AG04450 (cell line): ENCODE measurements around the gene HIVEP3. TPM values are rescaled to one million over a fixed set of nuclear protein-coding genes. Genes with fewer than 3 reads are reported as not detected.

Source experiments
- CTCF ChIA-PET: fragments of 300-600, 350-600 bp; formaldehyde crosslinking; extraction: SDS; loops from one replicate; lab custom pipeline; 2022; ENCODE audit warnings: antibody characterized with exemption, inconsistent platforms; lab: Charles Lee
- POLR2A ChIA-PET: fragments of 350-600 bp; formaldehyde crosslinking; extraction: SDS; loops from one replicate; lab custom pipeline; 2021; ENCODE audit warnings: antibody characterized with exemption, inconsistent platforms; lab: Yijun Ruan, JAX
- DNase-seq: peaks from one replicate; pipeline ENCODE4 v3.0.0-alpha.2; 2011; ENCODE audit warnings: low read depth, low spot score
- H3K27ac ChIP-seq: one replicate; pipeline ENCODE4 v1.5.1; 2012; ENCODE audit warnings: low read depth, low read length, control low read depth
- H3K27me3 ChIP-seq: one replicate; pipeline ENCODE4 v1.6.0; 2012; ENCODE audit warnings: low read length; ENCODE audit not compliant: control insufficient read depth, insufficient read depth
- H3K4me3 ChIP-seq: 2 replicates; pipeline ENCODE4 v1.5.1; 2011; ENCODE audit warnings: mild to moderate bottlenecking, low read depth, low read length, control low read depth
- H3K9me3 ChIP-seq: 2 replicates; pipeline ENCODE4 v1.5.1; 2012; ENCODE audit warnings: low read length; ENCODE audit not compliant: control insufficient read depth, insufficient read depth
- polyA plus RNA-seq: library from polyadenylated mRNA; depleted of rRNA; stranded (reverse); fragments of >200 nt; gene quantifications from 2 replicates; pipeline ENCODE4 v1.2.3, GENCODE V29; 2011
- TF ChIP-seq, protein P1 (sequence below): IDR thresholded peaks from 2 replicates; pipeline ENCODE4 v1.5.1; 2011; ENCODE audit warnings: low read depth, low read length, control low read depth, inconsistent platforms

HIVEP3 gene
- polyA plus RNA-seq, 1 experiment = 4.8 TPM

DNA sequence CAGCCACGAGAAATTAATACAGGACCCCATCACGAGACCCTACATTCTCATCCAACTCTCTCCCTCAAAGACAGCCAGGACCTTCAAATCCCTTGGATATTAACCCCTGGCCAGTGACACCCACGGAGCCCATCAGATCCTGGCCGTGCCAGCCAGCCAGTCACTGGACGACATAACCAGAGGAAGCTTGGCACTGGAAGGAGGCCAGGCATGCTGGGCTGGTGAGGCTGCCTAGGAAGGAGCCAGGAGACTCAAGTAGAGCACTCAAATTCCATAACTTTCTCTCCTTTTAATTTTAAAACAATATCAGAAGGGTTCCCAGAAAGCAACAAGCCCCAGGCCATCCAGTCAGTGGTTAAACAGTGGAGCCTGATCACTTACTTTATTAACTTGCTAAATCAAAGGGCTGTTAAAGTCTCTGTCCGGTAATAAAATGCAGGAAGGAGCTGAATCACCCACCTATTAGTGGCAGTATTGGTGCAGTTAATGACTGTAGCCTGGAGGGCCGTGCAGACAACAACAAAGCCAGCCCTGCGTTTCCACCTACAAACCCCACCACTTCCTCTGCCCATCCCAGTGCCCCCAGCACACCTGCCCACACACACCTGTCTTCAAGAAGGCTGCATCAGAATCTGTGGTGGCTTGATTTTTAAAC is 78.0 kb downstream of the HIVEP3 start:
- ChIA-PET POLR2A (no interaction called here), CTCF (no interaction called here)
- Histone ChIP-seq H3K27me3 (no peaks in the 10 kb centered on the region), H3K27ac (no peak overlapping the region), H3K9me3 (no peaks in the 10 kb centered on the region; the same call in 1 of the 2 replicates), H3K4me3 (no peak overlapping the region)
- TF ChIP-seq, protein P1, sequence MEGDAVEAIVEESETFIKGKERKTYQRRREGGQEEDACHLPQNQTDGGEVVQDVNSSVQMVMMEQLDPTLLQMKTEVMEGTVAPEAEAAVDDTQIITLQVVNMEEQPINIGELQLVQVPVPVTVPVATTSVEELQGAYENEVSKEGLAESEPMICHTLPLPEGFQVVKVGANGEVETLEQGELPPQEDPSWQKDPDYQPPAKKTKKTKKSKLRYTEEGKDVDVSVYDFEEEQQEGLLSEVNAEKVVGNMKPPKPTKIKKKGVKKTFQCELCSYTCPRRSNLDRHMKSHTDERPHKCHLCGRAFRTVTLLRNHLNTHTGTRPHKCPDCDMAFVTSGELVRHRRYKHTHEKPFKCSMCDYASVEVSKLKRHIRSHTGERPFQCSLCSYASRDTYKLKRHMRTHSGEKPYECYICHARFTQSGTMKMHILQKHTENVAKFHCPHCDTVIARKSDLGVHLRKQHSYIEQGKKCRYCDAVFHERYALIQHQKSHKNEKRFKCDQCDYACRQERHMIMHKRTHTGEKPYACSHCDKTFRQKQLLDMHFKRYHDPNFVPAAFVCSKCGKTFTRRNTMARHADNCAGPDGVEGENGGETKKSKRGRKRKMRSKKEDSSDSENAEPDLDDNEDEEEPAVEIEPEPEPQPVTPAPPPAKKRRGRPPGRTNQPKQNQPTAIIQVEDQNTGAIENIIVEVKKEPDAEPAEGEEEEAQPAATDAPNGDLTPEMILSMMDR = no peak
- no peak for DNase-seq

DNA sequence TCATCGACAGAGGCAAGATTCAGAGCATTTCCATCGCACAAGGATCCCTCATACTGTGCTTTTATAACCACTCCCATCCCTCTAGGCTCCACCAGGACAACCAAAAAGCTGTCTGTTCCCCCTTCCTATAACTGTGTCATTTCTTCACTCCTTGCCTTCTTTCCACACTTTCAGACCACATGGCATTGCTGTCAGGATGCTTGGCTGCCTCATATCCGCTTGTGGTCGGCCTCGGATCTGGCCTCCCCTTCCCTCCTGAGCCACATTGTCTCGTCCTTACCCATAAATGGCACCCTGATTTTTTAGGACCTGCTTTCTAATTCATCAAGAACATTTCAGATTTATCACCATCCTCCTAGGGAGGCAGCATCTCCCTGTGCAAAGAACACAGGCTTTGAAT is 80.5 kb downstream of the HIVEP3 start:
- ChIA-PET POLR2A (interaction anchor here (0.6 kb wide), 1 partner anchor 88 kb away, joined by 11 read pairs; no protein-coding TSS in a partner anchor), CTCF (no interaction called here)
- TF ChIP-seq, protein P1 = no peak
- Histone ChIP-seq H3K27me3 (no peaks in the 10 kb centered on the region), H3K9me3 (no peaks in the 10 kb centered on the region; the same call in 1 of the 2 replicates), H3K27ac (no peak overlapping the region), H3K4me3 (no peak overlapping the region)
- no peak for DNase-seq

- Histone ChIP-seq H3K4me3 (no peak overlapping the region), H3K27ac (no peak overlapping the region), H3K9me3 (no peaks in the 10 kb centered on the region; the same call in 1 of the 2 replicates), H3K27me3 (no peaks in the 10 kb centered on the region)
- ChIA-PET POLR2A (interaction anchor here (0.6 kb wide), 1 partner anchor 87 kb away, joined by 11 read pairs; no protein-coding TSS in a partner anchor), CTCF (no interaction called here)
- DNase-seq = no peak
- TF ChIP-seq, protein P1 = no peak
Observed at GRCh38 chr1:41837691-41838090, 81.0 kb downstream of the HIVEP3 start.

DNA sequence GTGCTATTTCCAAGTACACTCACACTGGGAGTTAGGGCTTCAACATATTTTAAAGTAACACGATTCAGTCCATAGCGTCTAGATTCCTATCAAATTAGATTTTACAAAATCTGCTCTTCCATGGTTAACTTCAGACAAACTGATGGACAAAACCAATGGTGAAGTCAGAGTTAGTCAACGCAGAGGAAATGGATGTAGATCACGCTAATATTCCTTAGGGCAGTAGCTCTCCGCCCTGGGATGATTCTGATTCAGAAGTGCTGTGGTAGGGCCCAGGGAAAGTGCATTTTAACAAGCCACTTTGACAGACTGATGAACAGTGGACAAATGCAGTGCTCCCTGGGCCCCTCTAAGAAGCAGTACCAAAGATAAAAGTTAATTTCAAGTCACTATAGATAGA is 83.2 kb downstream of the HIVEP3 start:
- ChIA-PET CTCF (no interaction called here), POLR2A (no interaction called here)
- TF ChIP-seq, protein P1 = no peak
- Histone ChIP-seq H3K4me3 (no peak overlapping the region), H3K27me3 (no peaks in the 10 kb centered on the region), H3K27ac (no peak overlapping the region), H3K9me3 (no peaks in the 10 kb centered on the region; the same call in 1 of the 2 replicates)
- no peak for DNase-seq

- Histone ChIP-seq H3K9me3 (no peaks in the 10 kb centered on the region; the same call in 1 of the 2 replicates), H3K27ac (no peak overlapping the region), H3K27me3 (no peaks in the 10 kb centered on the region), H3K4me3 (no peak overlapping the region)
- DNase-seq = no peak
- CTCF ChIA-PET = no interaction called here
- TF ChIP-seq, protein P1 = no peak
- POLR2A ChIA-PET = no interaction called here
Observed at GRCh38 chr1:41833519-41834000, 85.2 kb downstream of the HIVEP3 start.
